ENCODE measurements around the gene KATNAL1. TPM values are rescaled to one million over a fixed set of nuclear protein-coding genes. Genes with fewer than 3 reads are reported as not detected.
"Not testable (repeated sequence)": the region's sequence is repeated elsewhere in the genome, so short reads cannot be mapped to it uniquely, and the experiment has no call there.

KATNAL1 gene
- total and polyA plus RNA-seq, 2 experiments from 2014 or later: 2.1 to 9.8 TPM

- 84% methylated on average over 2 of the region's 2 CpGs for WGBS (ENCODE audit: low lambda C conversion rate, missing lambda C conversion rate)
- Histone ChIP-seq H3K9me2 (replicated peaks; ENCODE audit: insufficient read depth) (no peaks in the 10 kb centered on the region), H3K4me3 (no peak overlapping the region)
Observed at GRCh38 chr13:30266756-30267155, 40.6 kb downstream of the KATNAL1 start.

DNA sequence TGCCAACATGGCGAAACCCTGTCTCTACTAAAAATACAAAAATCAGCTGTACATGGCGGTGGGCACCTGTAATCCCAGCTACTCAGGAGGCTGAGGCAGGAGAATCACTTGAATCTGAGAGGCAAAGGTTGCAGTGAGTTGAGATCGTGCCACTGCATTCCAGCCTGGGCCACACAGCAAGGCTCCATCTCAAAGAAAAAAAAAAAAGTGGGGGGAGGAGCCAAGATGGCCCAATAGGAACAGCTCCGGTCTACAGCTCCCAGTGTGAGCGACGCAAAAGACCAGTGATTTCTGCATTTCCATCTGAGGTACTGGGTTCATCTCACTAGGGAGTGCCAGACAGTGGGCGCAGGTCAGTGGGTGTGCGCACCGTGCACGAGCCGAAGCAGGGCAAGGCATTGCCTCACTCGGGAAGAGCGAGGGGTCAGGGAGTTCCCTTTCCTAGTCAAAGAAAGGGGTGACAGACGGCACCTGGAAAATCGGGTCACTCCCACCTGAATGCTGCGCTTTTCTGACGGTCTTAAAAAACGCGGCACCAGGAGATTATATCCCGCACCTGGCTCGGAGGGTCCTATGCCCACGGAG is 48.1 kb downstream of the KATNAL1 start:
- WGBS (ENCODE audit: low lambda C conversion rate, missing lambda C conversion rate): 95% methylated on average over 22 of the region's 22 CpGs
- H3K9me2 ChIP-seq (replicated peaks; ENCODE audit: insufficient read depth); H3K4me2 ChIP-seq; H3K9me3 ChIP-seq (ENCODE audit: low read depth); H3K27me3 ChIP-seq; H3K36me3 ChIP-seq (replicated peaks; ENCODE audit: insufficient read depth, low read depth); H3K4me3 ChIP-seq; H2AFZ ChIP-seq; H3K27ac ChIP-seq; H3K79me2 ChIP-seq; H4K20me1 ChIP-seq (ENCODE audit: insufficient read depth, poor library complexity, severe bottlenecking); DNase-seq (ENCODE audit: low spot score): not testable (repeated sequence)
- H3K4me1 ChIP-seq (ENCODE audit: insufficient read depth): peaks cover 11% of the 10 kb centered on the region

More at GRCh38 chr13:30266756-30267155, 40.6 kb downstream of the KATNAL1 start:
- no peaks in the 10 kb centered on the region for H4K20me1 ChIP-seq (ENCODE audit: insufficient read depth, poor library complexity, severe bottlenecking)
- H3K27me3 ChIP-seq: no peaks in the 10 kb centered on the region
- no peak overlapping the region for H3K4me2 ChIP-seq
- no peaks in the 10 kb centered on the region for H3K9me3 ChIP-seq (ENCODE audit: low read depth)
- DNase-seq (ENCODE audit: low spot score): no peak
- H3K4me1 ChIP-seq (ENCODE audit: insufficient read depth): no peaks in the 10 kb centered on the region
- H3K36me3 ChIP-seq (replicated peaks; ENCODE audit: insufficient read depth, low read depth): no peaks in the 10 kb centered on the region
- TF ChIP-seq EZH2 (IDR thresholded peaks at IDR 0.05; ENCODE audit: borderline replicate concordance): no peak
- TF ChIP-seq CTCF (IDR thresholded peaks at IDR 0.05; ENCODE audit: poor library complexity): no peak
- TF ChIP-seq EZH2phosphoT487 (IDR thresholded peaks at IDR 0.05; ENCODE audit: low read depth, severe bottlenecking, unreplicated experiment): no peak
- H2AFZ ChIP-seq: no peak overlapping the region
- H3K79me2 ChIP-seq: no peaks in the 10 kb centered on the region
- H3K27ac ChIP-seq: no peak overlapping the region

DNA sequence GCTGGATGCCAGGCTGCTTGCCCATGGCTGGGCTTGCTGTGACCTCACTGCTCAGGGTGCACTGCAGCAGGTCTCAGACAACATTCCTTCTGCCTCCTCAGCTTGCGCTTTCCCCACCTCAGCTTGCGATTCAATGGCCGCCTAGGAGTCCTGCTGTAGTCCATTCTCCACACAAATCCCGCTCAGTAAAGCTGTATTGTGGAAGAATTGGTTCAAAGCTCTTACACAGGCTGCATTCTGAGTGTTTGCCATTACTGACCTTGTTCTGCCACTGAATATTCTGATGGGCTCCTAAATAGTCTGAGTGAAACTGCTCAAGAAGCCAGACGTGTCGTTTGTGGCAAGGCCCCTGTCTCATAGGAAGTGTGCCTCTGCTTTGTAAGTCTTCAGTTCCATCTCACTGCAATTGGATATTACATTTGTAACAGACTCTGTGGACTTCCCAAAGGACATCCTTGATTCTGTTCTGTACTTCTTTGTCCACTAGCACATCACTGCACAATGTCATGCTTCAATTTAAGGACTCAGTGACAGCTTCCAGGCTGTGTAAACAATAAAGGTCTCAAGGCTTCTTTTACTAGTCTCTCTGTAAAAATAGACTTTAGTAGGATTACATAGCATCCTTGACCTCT is 49.8 kb downstream of the KATNAL1 start:
- Histone ChIP-seq H3K4me2 (no peak overlapping the region), H3K79me2 (no peaks in the 10 kb centered on the region), H3K4me1 (ENCODE audit: insufficient read depth) (peaks cover 11% of the 10 kb centered on the region), H3K27ac (no peak overlapping the region), H3K27me3 (no peaks in the 10 kb centered on the region), H3K9me3 (ENCODE audit: low read depth) (no peaks in the 10 kb centered on the region), H4K20me1 (ENCODE audit: insufficient read depth, poor library complexity, severe bottlenecking) (no peaks in the 10 kb centered on the region), H3K4me3 (no peak overlapping the region), H3K9me2 (replicated peaks; ENCODE audit: insufficient read depth) (no peaks in the 10 kb centered on the region), H3K36me3 (replicated peaks; ENCODE audit: insufficient read depth, low read depth) (no peaks in the 10 kb centered on the region), H2AFZ (no peak overlapping the region)
- DNase-seq (ENCODE audit: low spot score): peak; percentile 6
- 66% methylated on average over 6 of the region's 6 CpGs for WGBS (ENCODE audit: low lambda C conversion rate, missing lambda C conversion rate)
- TF ChIP-seq EZH2 (IDR thresholded peaks at IDR 0.05; ENCODE audit: borderline replicate concordance) (no peak), CTCF (IDR thresholded peaks at IDR 0.05; ENCODE audit: poor library complexity) (no peak), EZH2phosphoT487 (IDR thresholded peaks at IDR 0.05; ENCODE audit: low read depth, severe bottlenecking, unreplicated experiment) (no peak)

DNA sequence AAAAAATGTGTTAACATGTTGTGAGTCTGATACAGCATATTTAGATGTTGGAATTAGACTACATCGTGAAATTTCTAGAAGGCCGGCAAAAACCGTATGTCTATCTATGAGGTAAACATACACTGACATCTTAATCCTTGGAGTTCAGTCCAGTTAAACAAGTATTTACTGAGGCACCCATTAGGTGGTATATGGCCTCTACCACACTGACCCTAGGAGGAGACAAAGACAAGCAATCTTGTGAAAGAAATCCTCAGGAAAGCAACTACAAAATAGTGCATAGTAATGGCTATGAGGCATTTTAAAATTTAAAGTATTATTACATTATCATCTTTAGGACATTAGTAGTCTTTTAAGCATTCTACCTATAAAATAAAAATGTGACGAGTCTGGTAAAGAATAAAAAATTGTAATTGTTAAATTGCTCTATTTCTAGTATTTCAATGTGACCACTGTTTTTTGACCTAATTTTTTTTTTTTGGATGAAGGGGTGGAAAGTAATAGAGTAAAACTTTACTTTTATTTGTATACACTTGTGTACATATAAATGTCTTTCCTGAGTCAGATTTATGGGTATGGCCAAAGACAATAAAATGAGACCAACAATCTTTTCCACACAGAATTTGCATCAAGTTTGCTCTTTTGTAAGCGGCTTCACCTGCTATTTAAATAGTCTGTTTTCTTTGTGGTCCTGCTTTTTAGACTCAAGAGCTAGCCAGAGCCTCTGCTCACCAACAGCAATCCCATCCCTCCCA is 50.5 kb downstream of the KATNAL1 start:
- H3K27me3 ChIP-seq: no peaks in the 10 kb centered on the region
- H3K4me1 ChIP-seq (ENCODE audit: insufficient read depth): peaks cover 11% of the 10 kb centered on the region
- no peaks in the 10 kb centered on the region for H3K9me2 ChIP-seq (replicated peaks; ENCODE audit: insufficient read depth)
- DNase-seq (ENCODE audit: low spot score): peak; percentile 12
- no peaks in the 10 kb centered on the region for H3K9me3 ChIP-seq (ENCODE audit: low read depth)
- no peak for TF ChIP-seq EZH2phosphoT487 (IDR thresholded peaks at IDR 0.05; ENCODE audit: low read depth, severe bottlenecking, unreplicated experiment)
- TF ChIP-seq CTCF (IDR thresholded peaks at IDR 0.05; ENCODE audit: poor library complexity): peak; percentile 35
- TF ChIP-seq EZH2 (IDR thresholded peaks at IDR 0.05; ENCODE audit: borderline replicate concordance): no peak
- no peak overlapping the region for H2AFZ ChIP-seq
- H3K79me2 ChIP-seq: no peaks in the 10 kb centered on the region
- no peak overlapping the region for H3K4me2 ChIP-seq
- no peak overlapping the region for H3K4me3 ChIP-seq
- H3K27ac ChIP-seq: no peak overlapping the region
- H3K36me3 ChIP-seq (replicated peaks; ENCODE audit: insufficient read depth, low read depth): no peaks in the 10 kb centered on the region
- H4K20me1 ChIP-seq (ENCODE audit: insufficient read depth, poor library complexity, severe bottlenecking): no peaks in the 10 kb centered on the region
- 64% methylated on average over 5 of the region's 5 CpGs for WGBS (ENCODE audit: low lambda C conversion rate, missing lambda C conversion rate)
